ENCODE measurements around the gene DRC7.
"Not testable (repeated sequence)": the region's sequence is repeated elsewhere in the genome, so short reads cannot be mapped to it uniquely, and the experiment has no call there.

DRC7 gene

DNA sequence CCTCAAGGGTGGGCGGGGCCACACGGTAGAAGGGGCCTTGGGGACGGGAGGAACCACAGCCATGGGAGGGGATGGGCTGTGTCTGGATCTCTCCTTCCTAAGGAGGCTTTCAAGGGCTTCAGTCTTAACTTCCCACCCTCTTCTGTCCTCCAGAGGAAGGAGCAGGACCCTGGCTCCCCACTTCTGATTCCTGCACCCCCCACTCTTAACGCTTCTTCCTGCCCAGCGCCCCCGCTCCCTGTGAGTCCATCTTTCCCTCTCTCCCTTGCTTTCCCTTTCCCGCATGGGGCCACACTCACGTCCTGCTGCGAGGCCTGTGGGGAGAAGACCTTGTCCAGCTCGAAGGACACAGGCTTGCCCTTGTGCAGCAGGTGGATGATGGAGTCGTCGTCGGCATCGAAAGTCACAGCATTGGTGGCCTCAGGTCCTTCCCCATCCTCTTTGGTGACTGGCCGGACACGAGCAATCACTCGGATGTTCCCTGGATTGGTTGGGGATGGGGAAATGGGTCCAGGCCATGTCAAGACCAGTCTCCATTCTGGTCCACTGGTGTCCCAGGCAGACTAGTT is 70.6 kb downstream of the DRC7 start:
- no peak for DNase-seq

DNA sequence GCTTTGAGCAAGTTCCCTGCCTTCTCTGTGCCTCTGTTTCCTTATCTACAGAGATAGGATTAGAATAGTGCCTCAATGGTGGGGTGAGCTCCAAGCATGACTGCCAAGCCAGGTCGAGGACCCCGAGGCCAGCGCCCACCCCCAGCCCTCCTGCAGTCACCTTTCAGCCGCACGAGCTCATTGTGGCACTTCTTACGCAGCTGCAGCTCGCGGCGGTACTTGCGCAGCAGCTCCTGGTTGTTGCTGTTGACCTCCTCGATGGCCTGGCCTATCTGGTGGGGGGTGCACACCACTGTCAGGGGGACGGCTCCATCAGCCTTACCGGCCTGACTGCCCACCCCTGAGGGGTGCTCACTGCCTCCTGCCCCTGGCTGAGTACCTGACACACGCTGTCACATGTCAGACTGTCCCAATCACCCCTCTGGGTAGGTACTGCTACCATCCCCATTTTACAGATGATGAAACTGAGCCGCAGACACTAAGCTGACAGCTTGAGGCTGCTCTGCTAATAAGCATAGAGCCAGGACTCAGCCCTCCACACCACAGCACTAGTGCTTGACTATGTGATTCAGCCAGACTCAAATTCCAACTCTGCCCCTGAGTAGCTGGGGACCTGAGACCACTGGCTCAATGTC is 72.2 kb downstream of the DRC7 start:
- DNase-seq = no peak

DNA sequence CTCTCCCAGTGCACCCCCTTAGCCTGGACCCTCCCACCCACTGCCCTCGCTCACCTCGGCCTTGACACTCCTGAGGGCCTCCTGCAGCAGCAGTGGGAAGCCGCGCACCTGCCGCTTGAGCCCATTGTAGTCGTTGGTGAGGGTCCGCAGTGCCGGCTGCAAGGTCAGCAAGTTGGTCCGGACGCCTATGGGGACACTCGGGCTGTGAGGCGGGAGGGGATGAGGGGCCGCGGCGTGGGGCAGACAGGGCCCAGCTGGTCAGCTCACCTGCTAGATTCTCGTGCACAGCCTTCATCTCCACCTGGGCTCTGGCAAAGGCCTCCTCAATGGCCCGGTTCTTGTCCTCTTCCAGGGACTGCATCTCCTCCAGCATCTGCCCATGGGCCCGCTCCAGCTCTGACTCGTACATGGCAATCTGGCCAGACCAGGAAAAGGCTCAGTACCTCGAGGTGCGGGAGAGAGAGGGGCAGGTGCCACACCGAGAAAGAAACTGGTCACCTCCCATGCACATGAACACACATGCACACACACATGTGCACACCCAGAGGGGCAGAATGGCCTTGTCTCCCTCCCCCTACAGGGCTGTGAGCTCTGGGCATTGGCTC is 75.0 kb downstream of the DRC7 start:
- DNase-seq = no peak

DNA sequence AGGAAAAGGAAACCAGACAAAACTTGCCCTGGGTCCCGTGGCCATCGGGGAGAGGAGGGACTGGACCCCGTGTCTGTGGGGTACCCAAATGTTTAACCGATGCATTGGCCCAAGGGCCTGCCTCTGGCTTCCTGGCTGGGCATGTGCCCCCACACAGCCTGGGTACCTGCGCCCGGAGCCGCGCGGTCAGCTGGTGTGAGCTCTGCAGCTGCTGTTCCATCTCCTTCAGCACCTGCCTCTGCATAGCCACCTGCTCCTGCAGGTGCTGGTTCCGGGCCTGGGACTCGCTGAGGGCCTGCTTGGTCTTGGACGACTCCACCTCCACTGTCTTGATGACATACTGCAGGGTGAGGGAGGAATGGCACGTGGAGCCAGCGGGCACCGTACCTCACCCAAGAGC is 75.8 kb downstream of the DRC7 start:
- no peak for DNase-seq

DNA sequence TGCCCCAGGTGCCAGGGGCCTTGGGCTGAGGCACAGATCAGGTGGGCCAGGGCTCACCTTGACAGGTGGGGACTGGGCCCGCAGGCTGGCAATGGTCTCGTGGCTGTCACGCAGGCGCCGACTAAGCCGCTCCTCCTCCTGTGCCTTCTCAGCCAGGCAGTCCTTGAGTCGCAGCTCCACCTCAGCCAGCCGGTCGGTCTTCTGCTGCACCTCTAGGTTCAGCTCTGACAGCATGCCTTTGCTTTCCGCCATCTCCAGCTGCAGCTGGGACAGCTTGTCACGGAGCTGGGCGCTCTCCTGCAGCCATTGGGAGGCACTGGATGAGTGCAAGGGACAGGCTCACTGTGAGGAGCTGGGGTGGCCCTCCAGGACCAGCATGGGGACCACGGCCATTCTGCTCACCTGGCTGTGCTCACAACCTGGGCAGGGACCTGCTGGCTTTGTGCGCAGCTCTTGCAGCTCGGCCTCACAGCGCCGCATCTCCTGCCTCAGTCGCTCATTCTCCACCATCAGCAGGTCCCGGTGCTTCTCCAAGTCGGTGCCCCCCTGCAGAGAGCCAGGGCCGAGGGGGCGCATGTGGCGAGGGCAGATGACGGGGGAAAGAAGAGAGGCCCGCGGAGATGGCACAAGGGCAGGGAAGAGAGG is 76.7 kb downstream of the DRC7 start:
- no peak for DNase-seq

DNA sequence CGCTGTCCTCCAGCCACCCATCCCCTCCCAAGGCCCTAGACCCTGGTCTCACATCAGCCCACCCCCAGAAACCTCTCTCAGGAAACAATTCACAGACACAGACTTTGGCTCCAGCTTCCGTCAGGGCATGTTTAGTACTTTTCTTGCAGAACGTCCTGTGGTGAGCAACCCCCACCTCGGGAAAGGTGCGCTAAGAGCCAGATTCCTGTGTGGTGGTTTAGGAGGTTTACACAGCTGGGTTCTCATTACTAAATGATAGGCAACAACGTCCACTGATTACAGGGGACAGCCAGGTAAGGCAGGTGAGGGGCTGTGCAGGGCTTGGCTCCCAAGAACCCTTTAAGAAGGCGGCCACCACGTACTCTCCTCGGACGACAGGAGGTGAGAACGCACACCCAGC is 78.4 kb downstream of the DRC7 start:
- no peak for DNase-seq

DNA sequence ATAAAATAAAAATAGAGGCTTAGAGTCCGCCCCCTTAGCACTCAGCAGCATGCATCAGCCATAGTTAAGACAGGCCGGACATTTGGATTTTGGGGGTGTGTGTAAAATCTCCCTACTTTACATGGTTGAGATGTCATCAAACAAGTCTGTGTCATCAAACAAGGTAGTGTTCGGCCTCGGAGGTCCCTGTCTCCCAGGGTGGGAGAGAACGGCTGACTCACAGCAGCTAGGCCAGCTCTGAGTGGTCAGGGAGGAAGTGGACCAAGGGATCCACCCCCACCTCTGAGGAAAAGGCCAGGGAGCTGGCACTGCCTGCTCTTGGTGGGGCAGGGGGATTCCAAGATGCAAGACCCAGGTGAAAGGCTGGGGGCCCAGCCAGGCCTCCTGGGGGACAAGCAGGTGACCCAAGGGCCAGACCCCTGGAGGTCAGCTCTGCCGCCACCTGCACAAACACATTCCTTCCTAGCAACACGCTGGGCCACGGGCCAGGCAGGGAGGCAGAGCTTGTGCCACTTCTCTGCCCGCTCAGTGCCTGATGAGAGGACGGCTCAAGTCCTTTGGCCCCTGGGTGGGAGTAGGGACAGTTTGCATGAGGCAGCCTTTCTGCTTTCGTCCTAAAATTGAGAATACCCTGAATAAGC is 79.2 kb downstream of the DRC7 start:
- DNase-seq = no peak

DNA sequence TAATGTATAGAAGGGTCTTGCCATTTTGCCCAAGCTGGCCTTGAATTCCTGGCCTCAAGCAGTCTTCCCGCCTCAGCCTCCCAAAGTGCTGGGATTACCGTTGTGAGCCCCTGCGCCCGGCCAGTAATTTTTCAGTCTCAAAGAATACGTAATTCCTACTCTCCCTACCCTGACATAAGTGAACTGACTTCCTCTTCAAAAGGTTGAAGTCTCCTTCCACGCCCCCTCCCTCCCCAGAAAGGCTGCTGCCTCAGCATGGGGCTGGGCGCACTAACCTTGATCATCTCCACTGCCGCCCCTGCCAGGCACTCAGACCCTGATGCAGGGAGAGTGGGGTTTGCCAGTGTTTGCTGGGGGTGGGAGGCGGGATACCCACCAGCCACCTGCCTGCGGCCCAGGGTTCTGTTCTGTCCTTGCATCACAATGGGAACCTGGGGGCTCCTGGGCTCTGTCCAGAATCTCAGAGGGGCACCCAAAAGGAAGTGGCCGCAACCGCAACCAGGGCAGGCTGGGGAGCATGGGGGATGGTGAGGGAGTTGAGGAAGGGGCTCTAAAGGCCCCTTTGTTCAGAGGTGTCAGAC is 80.2 kb downstream of the DRC7 start:
- DNase-seq = no peak

DNA sequence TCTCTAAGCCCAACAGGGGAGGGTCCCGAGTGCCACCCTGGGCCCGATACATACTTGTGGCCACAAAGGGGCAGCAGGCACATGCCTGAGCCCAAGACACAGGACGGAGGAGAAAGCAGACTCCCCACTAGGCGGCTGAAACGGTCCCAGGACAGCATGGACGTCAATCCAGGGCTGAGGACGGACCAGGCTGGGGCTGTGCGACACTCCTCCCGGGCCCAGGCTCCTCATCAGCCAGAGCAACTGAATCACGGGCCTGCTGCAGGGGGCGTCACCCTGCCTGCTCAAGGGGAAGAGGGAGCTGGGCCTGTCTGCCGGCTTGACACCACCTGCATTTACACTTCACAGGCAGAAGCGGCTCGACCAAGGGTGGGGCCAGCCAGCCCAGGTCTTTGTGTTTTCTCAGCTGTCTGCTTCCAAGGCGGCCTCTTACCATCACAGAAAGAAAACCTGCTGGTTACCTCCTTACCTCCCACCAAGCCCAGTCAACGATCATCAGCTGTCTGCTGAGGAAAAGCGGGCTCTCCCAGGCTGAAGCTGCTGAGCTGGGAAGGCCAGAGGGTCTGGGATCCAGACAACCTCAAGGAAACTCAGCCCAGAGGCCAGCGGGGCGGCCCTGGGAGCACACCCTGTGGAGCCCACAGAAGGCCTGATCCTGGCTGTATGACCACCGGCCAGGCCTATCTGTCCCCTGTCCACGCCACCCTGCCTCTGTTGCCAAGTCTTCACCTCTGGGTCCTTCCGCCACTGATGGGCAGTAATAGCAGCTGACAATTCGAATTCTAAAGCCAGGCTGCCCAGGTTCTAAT is 81.3 kb downstream of the DRC7 start:
- DNase-seq = no peak

DNA sequence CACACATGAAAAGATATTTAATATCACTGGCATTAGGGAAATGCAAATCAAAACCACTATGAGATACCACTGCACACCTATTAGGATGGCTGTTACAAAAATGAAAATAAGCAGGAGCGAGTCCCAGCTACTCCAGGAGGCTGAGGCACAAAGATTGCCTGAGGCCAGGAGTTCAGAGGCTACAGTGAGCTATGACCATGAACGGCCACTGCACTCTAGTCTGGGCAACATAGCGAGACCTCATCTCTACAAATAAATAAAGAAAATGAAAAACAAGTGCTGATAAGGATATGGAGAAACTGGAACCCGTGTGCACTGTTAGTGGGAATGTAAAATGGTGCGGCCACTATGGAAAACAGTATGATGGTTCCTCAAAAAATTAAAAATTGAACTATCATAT is 84.1 kb downstream of the DRC7 start:
- DNase-seq = no peak

DNA sequence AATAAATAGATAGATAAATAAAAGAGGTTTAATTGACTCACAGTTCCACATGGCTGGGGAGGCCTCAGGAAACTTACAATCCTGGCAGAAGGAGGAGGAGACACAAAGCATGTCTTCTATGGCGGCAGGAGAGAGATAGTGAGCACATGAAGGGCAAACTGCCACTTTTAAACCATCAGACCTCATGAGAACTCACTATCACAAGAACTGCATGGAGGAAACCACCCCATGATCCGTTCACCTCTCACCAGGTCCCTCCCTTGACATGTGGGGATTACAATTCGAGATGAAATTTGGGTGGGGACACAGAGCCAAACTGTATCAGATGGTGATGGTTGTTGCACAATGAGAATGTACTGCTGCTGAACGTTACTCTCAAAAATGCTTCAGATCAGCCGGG is 85.2 kb downstream of the DRC7 start:
- not testable (repeated sequence) for DNase-seq

DNA sequence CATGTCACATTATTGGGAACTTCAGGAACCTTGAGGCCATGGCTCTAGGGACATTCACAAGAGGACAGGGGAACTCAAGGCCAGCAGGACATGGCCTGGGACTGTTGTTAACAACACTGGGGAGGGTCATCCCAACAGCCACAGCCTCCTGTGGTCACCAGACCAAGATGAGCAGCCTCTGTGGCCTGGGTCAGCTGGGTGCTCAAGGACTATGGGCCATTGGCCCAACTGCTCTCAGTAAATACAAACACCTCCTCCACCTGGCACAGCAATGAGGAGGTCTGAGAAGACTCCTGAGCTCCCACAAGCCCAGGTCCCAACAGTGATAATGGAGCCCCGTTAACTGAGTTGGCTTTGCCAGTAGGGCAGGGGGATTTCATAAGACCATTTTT is 86.7 kb downstream of the DRC7 start:
- no peak for DNase-seq

All from DMS79 (cell line).